Iris pigment epithelial cell (primary cell): Measurements from ENCODE around the gene CASKIN2.

Experiments used
- DNase-seq: peaks from one replicate; pipeline ENCODE4 v3.0.0-alpha.2; 2011; ENCODE audit warnings: low read depth

CASKIN2 gene

DNA sequence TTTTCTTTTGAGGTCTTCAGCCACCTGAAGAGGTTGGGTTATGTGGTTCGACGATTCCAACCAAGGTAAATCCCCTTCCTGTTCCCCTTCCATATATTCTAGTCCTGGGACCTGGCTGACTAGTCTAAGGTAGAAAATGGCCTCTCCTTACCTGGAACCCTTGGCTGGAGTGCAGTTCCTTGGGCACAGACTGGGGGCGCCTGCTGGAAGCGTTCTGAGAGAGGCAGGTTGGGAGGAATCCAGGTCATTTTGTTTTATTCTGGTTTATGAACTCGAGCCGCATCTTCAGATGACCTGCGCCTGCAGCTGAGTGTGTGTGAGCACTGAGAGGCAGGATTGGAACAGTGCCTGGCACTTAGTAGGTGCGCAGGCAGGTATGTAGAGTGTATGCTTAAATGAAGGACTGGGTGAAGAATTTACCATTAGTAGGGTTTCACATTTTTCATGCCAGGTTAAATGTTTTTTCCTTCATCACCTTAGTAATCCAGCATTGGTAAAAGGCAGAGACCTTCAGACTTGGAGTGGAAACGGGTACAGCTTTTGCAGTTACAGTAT is 3.7 kb upstream of the CASKIN2 start:
- DNase-seq = no peak

DNA sequence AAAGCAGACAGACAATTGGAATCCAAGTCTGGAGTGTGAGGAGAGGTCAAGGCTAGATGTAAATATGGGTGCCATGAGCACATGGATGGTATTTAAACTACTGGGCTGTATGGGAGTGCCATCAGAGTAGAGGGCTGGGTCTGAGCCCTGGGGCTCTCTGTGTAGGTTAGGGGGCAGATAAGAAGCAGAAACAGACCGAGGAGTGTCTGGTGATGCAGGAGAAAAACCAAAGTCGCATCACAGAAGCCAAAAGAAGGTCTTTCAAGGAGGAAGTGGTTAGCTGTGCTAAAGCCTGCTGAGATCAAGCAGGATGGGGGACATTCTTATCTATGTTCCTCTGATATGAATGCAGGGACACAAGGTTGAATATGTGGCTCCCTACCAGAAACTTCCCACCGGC is 2.9 kb upstream of the CASKIN2 start:
- DNase-seq = no peak

DNA sequence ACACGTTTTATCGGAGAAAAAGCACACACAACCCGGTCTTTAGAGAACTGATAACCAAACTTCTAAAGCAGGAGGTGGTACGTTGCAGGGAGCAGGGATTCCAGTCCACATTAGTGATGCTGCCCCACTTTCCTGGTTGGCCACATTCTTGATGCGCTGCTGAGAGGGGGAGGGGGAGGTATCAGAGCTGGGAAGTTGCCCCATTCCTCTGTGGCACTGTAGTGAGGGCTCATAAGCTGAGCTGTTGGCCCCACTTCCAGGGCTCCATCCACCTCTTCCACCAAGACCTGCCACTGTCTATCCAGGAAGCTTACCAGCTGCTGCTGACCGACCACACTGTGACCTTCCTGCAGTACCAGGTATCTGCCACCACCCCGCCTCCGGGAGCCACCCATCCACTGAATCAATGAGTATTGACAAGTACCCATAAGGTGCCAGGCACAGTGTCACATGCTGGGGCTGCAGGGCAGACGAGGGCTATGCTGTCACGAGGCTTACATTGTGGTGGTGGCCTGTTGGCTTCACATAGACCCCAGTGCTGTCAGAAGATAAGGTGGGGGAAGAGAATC is 2.0 kb upstream of the CASKIN2 start:
- DNase-seq = no peak

DNA sequence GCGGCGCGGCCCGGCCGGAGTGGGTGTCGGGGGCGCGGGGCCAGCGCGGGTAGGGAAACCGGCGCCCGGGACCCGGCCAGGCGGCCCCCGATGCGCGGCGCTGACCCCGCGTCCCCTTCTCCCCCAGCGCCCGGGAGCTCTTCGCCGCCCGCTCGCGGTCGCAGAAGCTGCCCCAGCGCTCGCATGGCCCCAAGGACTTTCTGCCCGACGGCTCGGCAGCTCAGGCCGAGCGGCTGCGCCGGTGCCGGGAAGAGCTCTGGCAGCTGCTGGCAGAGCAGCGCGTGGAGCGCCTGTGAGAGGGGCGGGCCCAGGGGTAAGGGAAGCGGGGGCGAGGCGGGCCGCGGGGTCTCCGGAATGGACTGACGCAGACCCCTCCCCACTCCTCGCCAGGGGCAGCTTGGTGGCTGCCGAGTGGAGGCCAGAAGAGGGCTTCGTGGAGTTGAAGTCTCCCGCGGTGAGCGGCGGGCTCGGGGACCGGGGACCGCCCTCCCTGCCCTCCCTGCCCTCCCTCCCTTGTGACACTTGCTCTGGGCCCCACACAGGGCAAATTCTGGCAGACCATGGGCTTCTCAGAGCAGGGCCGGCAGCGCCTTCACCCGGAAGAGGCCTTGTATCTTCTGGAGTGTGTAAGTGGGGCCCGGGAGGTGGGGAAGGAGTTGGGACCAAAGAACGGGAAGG is 1.4 kb upstream of the CASKIN2 start:
- no peak for DNase-seq

DNA sequence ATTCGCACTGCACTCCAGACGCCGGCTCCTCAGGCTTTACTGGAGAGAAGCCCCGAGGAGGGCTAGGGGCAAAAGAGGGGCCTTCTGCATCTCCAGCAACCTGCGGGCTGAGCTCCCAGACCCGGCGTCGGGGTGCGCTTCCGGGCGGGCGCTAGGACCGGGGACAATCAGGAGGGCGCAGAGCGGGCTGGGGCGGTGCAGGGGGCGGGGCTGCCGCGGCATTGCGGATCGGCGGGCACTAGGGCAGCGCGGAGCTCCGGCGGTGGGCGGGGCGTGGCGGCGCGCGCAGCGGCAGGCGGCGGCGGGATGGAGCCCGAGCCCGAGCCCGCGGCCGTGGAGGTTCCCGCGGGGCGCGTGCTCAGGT is 900 bp upstream of the CASKIN2 start, which contains the start of gene TSEN54:
TSS of gene TSEN54 (plus strand) at position 274 of the 364 bp plus-strand sequence. CDS start at position 307, 33 bp downstream.
- peak; percentile 89 for DNase-seq

DNA sequence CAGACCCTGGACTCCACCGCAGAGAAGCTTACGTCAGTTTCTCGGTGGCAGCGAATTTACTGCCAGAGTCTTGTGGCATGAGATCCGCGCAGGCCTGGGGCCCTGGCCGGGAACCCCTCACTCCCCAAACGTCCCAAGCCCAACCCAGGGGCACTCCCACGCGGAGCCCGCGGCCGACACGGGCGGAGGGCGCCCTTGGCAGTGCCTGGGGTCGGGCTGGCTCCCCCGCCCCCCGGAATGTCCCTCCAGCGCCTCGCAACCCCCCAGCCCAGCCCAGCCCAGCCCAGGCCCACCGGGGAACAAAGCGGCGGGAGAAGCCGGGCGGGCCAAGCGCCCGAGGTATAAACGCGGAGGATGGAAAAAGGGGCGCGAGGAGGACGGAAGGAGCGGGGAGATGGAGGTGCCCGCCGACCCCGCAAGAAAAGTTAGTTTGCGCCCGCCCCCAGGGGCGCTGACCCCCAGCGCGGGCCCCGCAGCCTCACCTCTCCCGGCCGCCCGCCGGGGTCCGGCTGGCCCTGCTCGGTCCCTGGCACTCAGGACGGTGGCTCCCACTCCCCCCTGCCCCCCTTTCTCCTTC is 330 bp downstream of the CASKIN2 start:
- peak; percentile 25 for DNase-seq

DNA sequence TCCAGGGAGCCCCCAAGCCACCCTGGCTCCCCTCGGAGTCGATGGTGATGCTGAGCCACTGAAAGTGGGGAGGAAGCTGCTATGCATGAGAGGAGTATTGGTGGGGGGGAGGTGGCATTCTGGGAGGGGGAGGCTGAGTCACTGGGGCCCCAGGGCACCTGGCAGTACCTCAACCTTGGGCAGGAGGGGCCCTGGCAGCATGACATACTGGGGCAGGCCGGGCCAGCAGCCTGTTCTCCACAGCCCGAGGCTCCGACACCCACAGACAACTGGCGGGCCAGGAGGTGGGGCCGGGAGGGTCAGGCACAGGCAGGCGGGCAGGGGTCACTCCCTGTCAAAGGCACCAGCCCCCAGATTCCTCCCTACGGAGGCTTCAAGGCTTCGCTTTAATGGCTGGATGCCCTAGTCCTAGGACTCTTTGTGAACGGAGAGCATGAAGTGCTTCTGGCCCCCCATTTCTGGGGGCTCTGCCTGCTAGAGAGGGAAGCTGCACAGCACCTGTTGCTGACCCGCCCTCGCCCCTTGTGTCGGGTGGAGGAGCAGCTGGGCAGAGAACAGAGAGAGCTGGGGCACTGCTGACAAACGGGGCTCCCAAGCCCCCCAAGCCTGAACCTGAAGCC is 928 bp downstream of the CASKIN2 start:
- no peak for DNase-seq

DNA sequence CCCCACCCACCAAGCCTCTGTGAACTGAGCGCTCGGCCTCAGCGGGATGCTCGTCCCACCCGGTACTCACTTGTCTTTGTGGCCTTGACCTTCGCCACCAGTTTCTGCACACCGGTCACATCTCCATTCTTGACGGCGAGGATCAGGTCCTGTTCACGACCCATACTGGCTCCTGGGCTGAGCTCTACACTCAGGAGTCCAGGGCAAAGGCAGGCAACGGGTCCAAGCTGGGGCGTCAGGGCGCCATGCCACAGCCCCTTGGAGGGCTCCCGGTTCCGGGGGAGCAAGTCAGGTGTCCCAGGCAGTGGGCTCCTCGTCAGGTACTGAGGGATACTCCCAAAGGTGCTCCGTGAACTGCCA is 1.7 kb downstream of the CASKIN2 start:
- no peak for DNase-seq

DNA sequence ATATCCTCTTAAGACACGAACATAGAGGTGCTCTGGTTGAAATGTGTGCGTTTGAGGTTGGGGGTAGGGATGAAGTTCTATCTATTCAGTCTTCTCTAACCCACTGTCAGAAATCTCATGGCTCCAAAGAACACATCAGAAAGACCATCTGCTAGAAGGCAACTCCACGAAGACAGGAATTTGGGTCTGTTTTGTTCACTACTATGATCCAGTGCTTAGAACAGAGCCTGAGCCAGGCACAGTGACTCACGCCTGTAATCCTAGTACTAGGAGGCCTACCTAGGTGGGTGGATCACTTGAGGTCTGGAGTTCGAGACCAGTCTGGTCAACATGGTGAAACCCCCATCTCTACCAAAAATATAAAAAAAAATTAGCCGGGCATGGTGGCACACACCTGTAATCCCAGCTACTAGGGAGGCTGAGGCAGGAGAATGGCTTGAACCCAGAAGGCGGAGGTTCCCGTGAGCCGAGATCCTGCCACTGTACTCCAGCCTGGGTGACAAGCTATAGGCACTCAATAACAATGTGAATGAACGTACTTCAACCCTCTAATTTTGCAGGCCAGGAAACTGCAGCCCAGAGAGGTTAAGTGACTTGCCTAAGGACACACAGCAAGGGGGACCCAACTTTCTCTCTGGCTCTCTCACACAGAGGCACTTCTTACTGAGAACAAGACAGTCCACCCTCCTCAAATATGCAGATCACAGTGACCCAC is 2.3 kb downstream of the CASKIN2 start:
- DNase-seq = peak; percentile 54

DNA sequence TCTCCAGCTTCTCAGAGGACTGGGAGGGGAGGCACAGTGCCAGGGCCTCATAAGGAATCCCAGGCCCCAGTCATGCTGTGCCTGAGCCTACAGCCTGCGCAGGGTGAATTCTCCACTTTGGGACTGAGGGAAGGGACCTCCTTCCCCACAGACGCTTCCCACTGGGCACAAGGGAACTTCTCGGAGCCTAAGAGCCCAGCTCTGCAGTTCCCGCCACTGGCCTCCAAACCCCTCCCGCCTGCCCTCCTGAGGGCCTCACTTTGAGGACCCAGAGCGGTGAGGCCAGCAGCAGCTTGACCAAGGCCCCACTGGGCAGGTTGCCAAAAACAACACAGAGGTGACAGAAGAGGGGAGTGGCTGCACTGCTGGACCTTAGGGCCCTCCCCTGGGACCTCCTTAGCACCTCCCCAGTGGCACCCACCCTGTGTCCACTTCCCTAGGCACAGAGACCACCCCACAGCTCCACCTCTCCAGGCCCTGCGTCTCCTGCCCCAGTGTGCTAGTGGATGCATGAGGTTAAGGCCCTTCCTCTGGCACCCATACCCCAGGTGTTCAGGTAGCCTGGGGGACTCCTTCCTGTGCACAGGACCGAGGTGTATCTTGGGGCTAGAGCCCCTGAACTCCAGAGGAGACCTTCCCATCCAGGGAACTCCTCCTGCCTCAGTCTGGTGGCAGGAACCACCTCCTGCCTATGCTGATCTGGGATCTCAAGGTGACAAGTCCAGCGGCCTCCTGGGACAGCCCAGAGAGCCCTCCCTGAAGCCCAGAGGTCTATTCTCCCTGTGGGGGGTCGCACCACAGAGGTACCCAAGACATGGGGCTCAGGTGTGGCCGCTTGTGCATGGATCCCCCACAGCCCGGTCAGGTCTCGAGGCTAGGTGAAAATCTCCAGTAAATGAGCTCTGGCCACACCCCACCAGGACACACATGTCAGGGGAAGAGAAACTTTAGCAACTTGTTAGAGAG is 3.4 kb downstream of the CASKIN2 start:
- no peak for DNase-seq

DNA sequence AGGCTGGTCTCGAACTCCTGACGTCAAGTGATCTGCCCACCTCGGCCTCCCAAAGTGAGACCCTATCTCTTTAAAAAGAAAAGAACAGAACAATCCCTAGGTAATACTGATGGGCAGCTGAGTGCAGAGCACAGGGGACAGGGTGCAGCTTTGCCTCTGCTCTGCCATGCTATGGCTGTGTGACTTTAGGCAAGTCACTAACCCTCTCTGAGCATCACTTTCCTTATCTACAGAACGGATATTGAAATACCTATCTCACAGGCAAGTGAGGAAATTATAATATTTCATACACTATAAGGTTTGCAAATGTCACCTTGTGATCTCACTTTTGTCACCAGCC is 4.1 kb downstream of the CASKIN2 start:
- no peak for DNase-seq

DNA sequence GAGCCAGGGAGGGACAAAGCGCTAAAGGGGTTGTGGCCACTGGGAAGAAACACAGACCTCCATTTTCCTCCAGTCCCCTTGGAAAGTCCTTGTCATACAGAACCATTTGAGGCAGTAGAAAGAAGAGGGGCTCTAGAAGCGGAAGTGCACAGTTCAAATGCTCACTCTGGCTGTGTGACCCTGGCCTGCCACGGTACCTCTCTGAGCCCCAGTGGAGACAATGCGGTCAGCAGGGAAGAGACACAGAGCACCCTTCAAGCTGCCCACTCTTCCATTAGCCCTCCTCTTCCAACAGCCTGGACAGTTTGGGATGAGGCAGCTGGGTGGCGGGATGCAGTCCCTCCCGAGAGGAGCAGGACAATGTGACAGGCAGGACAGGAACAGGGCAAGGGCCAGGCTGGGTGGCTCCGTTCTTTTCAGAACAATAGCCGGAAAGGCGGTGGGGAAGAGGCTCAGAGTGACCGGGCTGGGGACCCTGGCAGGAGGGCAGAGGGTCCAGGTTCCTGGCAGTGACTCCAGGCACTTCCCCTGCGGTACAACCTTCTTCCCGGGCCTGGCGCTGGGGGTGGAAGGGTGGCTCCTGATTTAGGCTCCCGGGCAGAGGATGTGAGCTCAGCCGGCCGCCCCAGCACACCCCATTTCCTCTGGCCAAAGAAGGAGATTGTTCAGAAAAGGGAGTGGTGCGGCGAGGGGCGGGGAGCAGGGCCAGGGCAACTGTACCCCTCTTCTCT is 5.6 kb downstream of the CASKIN2 start:
- no peak for DNase-seq

DNA sequence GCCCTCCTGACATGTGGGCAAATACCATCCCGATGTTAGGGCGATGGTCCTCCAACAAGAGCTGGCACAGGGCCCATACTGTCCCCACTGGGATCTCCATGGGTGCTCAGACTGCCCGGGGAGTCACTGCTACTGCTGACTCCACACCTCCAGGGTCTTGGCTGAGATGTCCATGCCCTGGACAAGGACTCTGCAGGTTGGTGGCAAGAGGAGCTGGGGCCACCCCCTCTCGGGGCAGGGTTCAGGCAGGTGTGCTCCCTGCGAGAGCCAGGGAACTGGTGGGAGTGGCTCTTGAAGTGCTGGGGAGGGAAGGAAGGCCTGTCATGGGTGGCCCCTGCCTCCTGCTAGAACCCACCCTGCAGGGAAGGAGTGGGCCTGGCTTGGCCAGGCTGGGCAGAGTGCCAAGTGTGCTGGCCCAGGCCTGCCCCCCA is 6.4 kb downstream of the CASKIN2 start:
- DNase-seq = no peak

DNA sequence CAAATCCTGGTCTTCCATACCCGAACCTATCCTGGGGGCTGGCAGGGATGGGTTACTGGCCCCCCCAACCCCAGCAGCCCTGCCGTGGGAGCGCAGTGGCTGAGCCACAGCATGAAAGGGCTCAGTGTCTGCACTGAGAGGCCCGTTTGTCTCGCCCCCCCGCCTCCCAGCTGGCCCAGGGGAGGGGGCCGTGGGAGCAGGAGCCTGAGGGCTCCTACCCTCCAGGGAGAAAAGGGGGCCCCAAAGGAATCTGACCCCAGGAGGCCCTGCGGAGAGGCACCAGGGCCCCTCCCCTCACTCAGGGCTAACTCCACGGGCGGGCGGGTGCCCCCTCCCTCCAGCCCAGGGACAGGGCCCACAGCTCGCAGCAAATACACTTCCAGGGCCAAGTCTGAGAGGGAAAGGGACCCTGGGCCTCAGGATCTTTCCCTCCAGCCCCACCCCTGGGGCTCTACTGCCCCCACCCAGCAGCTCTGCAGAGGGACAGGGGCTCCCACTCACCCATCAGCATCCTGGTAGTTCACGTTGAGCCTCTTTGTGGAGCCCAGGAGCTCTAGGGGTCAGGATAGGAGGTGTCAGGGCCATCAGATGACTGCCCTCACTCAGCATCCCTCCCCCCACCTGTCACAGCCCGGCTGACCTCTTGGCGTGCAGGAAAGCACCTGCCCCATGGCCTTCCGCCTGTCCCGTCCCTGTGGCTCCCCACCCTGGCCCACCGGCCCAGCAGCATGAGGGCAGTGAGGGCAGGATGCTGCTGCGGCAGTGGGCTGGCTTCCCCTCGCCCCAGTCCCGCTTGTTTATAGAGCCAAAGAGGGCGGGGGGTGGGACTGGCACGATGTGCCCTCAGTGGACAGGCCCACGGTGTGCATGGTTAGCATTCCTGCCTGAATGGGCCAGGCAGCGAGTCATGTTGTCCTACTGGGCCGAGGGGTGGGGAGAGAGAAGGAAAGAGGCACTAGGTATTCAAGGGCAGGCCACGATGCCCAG is 7.3 kb downstream of the CASKIN2 start:
- DNase-seq = no peak

DNA sequence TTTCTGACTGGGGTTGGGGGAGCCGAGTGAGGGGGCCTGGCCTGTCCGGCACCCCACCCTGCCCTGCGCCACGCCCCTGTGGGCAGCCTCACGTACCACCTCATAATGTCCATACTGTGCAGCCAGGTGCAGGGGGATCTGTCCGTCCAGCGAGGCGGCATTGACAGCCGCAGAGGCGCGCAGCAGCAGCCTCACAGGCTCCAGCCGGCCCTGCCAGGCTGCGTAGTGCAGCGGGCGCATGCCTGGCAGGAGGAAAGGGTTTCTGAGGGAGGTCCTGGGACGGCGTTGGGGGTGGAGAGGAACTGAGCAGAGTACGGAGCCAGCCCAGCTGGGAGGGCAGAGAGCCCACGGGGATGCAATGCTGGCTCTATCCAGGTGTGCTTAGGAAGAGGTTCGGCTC is 8.4 kb downstream of the CASKIN2 start:
- DNase-seq = no peak

DNA sequence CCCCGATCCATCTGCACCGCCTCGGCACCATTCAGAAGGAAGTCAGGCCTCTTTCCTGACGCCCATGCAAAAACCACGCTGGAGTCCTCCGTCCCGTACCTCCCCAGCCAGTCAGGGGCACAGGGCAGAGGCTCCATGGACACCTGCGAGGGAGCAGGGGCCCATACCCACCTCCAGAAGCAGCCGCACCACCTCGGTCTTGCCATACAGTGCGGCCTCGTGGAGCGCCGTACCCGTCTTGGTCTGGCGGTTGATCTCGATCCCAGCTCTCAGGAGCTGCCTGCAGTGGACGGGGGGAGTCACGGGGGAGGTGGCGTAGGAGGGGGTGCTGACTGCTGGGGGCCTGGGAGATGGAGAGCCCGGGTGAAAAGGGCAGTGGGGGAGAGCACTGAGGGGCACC is 9.2 kb downstream of the CASKIN2 start:
- DNase-seq = no peak

DNA sequence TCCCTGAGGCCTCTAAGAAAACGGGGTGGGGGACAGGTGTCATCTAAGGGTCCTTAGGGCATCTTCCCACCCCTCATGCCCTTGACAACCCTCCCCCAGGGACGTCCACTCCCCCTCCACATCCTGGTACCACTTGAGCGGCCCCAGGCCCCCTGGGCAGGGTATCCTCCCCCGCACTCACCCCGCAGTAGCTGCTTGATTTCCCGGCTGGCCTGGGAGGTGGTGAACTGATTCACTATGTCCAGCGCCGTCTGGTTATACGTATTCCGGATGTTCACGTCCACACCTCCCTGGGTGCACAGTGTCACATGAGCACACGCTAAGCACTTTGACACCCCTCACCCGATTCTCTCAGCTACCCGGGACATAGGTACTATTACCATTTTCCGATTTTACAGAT is 9.7 kb downstream of the CASKIN2 start:
- DNase-seq = no peak

DNA sequence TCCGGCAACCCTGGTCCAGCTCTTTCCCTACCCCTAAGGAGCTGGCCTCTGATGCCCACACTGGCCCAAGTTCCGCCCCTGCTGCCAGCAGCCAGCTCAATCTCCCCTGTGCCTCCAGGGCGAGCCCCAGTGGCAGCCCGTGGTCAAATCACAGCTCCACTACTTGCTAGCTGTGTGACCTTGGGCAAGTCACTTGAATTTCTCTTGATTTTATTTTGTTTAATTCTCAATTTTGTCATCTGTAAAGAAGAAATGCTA is 10.3 kb downstream of the CASKIN2 start:
- DNase-seq = no peak

DNA sequence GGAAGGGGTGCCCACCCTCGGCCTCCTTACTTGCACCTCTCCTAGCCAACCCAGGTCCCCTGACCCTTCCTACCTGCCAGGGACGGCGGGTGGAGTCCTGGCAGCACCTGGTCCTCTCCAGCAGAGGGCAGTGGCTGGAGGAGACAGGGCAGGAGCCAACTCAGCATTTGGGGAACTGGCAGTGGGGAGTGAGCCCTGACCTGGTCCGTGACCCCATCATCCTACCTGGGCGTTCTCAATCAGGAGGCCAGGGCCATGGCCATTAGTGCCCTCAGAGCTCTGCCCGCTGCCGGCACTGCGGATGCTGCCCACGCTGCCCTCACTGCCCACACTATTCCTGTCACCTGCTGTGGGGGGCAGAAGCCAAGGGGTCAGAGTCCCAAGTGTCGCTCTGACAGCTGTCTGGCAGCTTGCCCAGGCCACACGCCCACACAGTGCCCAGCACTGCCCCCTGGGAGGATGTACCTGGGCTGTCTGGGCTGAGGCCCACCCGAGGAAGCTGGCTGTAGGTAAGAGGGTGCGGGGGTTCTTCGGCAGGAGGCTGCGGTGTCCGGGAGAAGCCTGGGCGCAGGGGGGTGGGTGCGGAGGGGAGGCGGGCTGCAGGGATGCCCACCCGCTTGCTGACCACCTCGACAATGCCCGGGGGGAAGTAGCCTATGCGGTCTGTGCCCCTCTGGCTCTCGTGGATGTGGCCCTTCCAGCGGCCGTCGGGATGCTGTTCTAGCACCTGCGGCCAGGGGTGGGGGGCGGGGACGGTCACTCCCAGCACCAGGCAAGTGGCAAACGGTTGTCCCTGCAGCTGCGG is 10.8 kb downstream of the CASKIN2 start:
- DNase-seq = no peak
